ENCODE measurements around the gene GALNTL6. TPM values are rescaled to one million over a fixed set of nuclear protein-coding genes. Genes with fewer than 3 reads are reported as not detected.

Gene GALNTL6
- total and polyA plus RNA-seq, 2 donors (not counting 3 experiments of a cell fraction or from before 2014, with no cell fraction given), result not detected

DNA sequence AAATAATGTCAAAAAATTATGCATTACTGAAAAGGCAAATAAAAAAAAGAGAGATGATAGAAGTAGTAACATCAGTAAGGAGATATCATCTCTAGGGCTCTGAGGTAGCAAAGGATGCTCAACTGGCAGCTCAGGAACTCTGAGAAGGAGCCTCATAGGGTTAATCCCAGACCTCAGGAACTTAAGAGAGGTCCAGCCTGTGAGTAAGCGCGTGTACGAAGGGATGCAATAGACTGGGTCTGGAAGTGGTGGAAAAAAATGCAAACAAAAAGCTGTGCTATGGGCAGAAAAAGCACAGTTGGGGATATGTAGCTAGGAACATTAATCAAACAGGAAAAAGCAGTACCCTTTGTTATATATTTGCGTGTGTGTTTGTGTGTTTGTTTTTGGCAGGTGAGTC lies 282.0 kb downstream of the GALNTL6 start:
- no peak overlapping the region for H2AFZ ChIP-seq (ENCODE audit: low read depth, low read length)
- POLR2A ChIA-PET, result no interaction called here
- no peaks in the 10 kb centered on the region for H3K36me3 ChIP-seq (ENCODE audit: control insufficient read depth in 2 of 2, extremely low read depth in 1 of 2, insufficient read depth in 2 of 2, low read length in 2 of 2)
- H3K4me2 ChIP-seq (ENCODE audit: insufficient read depth, low read length), result no peak overlapping the region
- CTCF ChIA-PET, result no interaction called here
- no TSS peak for BruUV-seq (replicated peaks)
- TF ChIP-seq FOS (IDR thresholded peaks at IDR 0.05; ENCODE audit: borderline replicate concordance, insufficient read depth, low read length), result no peak
- TF ChIP-seq, protein P1, sequence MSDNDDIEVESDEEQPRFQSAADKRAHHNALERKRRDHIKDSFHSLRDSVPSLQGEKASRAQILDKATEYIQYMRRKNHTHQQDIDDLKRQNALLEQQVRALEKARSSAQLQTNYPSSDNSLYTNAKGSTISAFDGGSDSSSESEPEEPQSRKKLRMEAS (IDR thresholded peaks at IDR 0.05; ENCODE audit: insufficient read depth, insufficient read length), result no peak
- TF ChIP-seq GATA2 (IDR thresholded peaks at IDR 0.05; ENCODE audit: insufficient read depth, insufficient read length, low read depth, low read length), result no peak
- H3K27me3 ChIP-seq (ENCODE audit: control insufficient read depth in 2 of 2, insufficient read depth in 2 of 2, low read length in 2 of 2), result no peaks in the 10 kb centered on the region
- H3K9me3 ChIP-seq (replicated peaks; ENCODE audit: control insufficient read depth, insufficient read depth, low read length), result peaks cover 2% of the 10 kb centered on the region
- H4K20me1 ChIP-seq (replicated peaks; ENCODE audit: control insufficient read depth, extremely low read depth, insufficient read depth, low read length), result no peaks in the 10 kb centered on the region
- no peak overlapping the region for H3K4me3 ChIP-seq (replicated peaks in 1 of 3; ENCODE audit: insufficient read depth in 1 of 3, low read depth in 1 of 3, low read length in 3 of 3)
- H3K79me2 ChIP-seq (ENCODE audit: control insufficient read depth, insufficient read depth, low read length), result no peaks in the 10 kb centered on the region
- no peak for DNase-seq (ENCODE audit: low read depth, low spot score)
- FAIRE-seq, result no peak
- no peak overlapping the region for H3K27ac ChIP-seq (ENCODE audit: insufficient read depth, low read depth, low read length)
- dilution Hi-C loops (cut with MboI; ENCODE audit: extremely low pct_ligation_motif_present, low sequenced_read_pairs) (no loop called here), intact Hi-C loops (cut with micrococcal nuclease) (no loop called here)
- no peak overlapping the region for H3K9ac ChIP-seq (replicated peaks; ENCODE audit: extremely low read depth, insufficient read depth, low read length)
- no peaks in the 10 kb centered on the region for H3K9me1 ChIP-seq (replicated peaks; ENCODE audit: control insufficient read depth, extremely low read depth, insufficient read depth, low read length)
- H3K4me1 ChIP-seq (ENCODE audit: control insufficient read depth, extremely low read depth, insufficient read depth, low read length), result no peaks in the 10 kb centered on the region

DNA sequence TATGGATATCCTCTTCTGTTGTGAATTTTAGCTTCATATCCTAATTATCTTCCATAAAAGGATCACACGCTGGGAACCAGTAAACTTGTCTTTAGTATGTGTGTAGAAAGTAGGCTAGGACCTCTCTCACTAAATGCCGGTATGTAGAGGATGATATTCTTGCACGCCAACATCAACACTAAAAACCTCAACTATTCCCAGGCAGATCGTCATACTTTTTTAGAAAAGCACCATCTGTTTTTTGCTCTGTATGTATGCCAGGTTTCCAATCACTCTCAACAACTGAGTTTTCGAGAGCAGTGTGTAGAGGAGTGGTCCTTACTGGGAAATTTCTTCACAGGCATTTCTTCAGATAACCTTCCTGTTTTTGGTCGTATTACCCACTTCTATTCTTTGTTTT lies 283.6 kb downstream of the GALNTL6 start:
- no peak overlapping the region for H3K4me2 ChIP-seq (ENCODE audit: insufficient read depth, low read length)
- no peaks in the 10 kb centered on the region for H3K79me2 ChIP-seq (ENCODE audit: control insufficient read depth, insufficient read depth, low read length)
- no peaks in the 10 kb centered on the region for H3K27me3 ChIP-seq (ENCODE audit: control insufficient read depth in 2 of 2, insufficient read depth in 2 of 2, low read length in 2 of 2)
- no peaks in the 10 kb centered on the region for H3K36me3 ChIP-seq (ENCODE audit: control insufficient read depth in 2 of 2, extremely low read depth in 1 of 2, insufficient read depth in 2 of 2, low read length in 2 of 2)
- no peak overlapping the region for H3K9ac ChIP-seq (replicated peaks; ENCODE audit: extremely low read depth, insufficient read depth, low read length)
- TF ChIP-seq POLR2AphosphoS5 (IDR thresholded peaks at IDR 0.05; ENCODE audit: insufficient read depth, low read depth, low read length) (no peak), MYC (IDR thresholded peaks at IDR 0.05; ENCODE audit: low read depth, low read length) (no peak), FOS (IDR thresholded peaks at IDR 0.05; ENCODE audit: borderline replicate concordance, insufficient read depth, low read length) (no peak), JUN (IDR thresholded peaks at IDR 0.05; ENCODE audit: borderline replicate concordance, insufficient read depth, insufficient read length, low read depth) (no peak), POLR2A (IDR thresholded peaks at IDR 0.05; ENCODE audit: low read depth, low read length) (no peak), GATA2 (IDR thresholded peaks at IDR 0.05; ENCODE audit: insufficient read depth, insufficient read length, low read depth, low read length) (no peak), EZH2 (IDR thresholded peaks at IDR 0.05; ENCODE audit: borderline replicate concordance, low read depth, low read length, severe bottlenecking) (no peak)
- TF ChIP-seq, protein P1 (IDR thresholded peaks at IDR 0.05; ENCODE audit: insufficient read depth, insufficient read length), result no peak
- TF ChIP-seq, protein P2, sequence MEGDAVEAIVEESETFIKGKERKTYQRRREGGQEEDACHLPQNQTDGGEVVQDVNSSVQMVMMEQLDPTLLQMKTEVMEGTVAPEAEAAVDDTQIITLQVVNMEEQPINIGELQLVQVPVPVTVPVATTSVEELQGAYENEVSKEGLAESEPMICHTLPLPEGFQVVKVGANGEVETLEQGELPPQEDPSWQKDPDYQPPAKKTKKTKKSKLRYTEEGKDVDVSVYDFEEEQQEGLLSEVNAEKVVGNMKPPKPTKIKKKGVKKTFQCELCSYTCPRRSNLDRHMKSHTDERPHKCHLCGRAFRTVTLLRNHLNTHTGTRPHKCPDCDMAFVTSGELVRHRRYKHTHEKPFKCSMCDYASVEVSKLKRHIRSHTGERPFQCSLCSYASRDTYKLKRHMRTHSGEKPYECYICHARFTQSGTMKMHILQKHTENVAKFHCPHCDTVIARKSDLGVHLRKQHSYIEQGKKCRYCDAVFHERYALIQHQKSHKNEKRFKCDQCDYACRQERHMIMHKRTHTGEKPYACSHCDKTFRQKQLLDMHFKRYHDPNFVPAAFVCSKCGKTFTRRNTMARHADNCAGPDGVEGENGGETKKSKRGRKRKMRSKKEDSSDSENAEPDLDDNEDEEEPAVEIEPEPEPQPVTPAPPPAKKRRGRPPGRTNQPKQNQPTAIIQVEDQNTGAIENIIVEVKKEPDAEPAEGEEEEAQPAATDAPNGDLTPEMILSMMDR (IDR thresholded peaks at IDR 0.05; ENCODE audit: extremely low read depth in 1 of 2, insufficient read depth in 1 of 2, low read depth in 1 of 2, low read length in 2 of 2), result no peak
- peaks cover 2% of the 10 kb centered on the region for H3K9me3 ChIP-seq (replicated peaks; ENCODE audit: control insufficient read depth, insufficient read depth, low read length)
- no peak overlapping the region for H3K27ac ChIP-seq (ENCODE audit: insufficient read depth, low read depth, low read length)
- FAIRE-seq (no peak), DNase-seq (ENCODE audit: low read depth, low spot score) (no peak)
- CTCF ChIA-PET, result no interaction called here
- no TSS peak for BruUV-seq (replicated peaks)
- no peaks in the 10 kb centered on the region for H3K9me1 ChIP-seq (replicated peaks; ENCODE audit: control insufficient read depth, extremely low read depth, insufficient read depth, low read length)
- dilution Hi-C loops (cut with MboI; ENCODE audit: extremely low pct_ligation_motif_present, low sequenced_read_pairs), result no loop called here
- POLR2A ChIA-PET, result no interaction called here
- no peak overlapping the region for H3K4me3 ChIP-seq (replicated peaks in 1 of 3; ENCODE audit: insufficient read depth in 1 of 3, low read depth in 1 of 3, low read length in 3 of 3)
- no peaks in the 10 kb centered on the region for H3K4me1 ChIP-seq (ENCODE audit: control insufficient read depth, extremely low read depth, insufficient read depth, low read length)
- H4K20me1 ChIP-seq (replicated peaks; ENCODE audit: control insufficient read depth, extremely low read depth, insufficient read depth, low read length), result no peaks in the 10 kb centered on the region
- intact Hi-C loops (cut with micrococcal nuclease), result no loop called here
- H2AFZ ChIP-seq (ENCODE audit: low read depth, low read length), result no peak overlapping the region

All from endothelial cell of umbilical vein (primary cell).